Left lobe of liver (tissue), 2 donors: Measurements from ENCODE around the gene SDC1. TPM values are rescaled to one million over a fixed set of nuclear protein-coding genes. Genes with fewer than 3 reads are reported as not detected.

Experiments used
- ATAC-seq: fragments of 200-7000 bp; cut with Tn5 transposase; one replicate; pipeline ENCODE4 v1.9.1; 2020; ENCODE audit warnings: mild to moderate bottlenecking, moderate library complexity
- DNase-seq: peaks from one replicate; pipeline ENCODE4 v3.0.0-alpha.2; 2020; ENCODE audit warnings: low spot score
- total RNA-seq: library from RNA; stranded (reverse); gene quantifications from one replicate; pipeline ENCODE4 v1.2.1, GENCODE V29; 2021
- donor health status: DM: no; HTN: no; CAD: no; lungs with moderate emphysema.
- donor health status: DM: no; HTN: yes; CAD: no.

Gene SDC1
- total RNA-seq, 1 donor from 2014 or later, result 537 TPM

- DNase-seq, result peak; percentile 58
- peak; percentile 50 for ATAC-seq
These were observed 51.2 kb downstream of the SDC1 start for GRCh38 chr2:20173496-20174402.

GRCh38 chr2:20173064-20173463 lies 51.9 kb downstream of the SDC1 start:
- peak; percentile 50 for ATAC-seq

GRCh38 chr2:20172273-20173055 lies 52.5 kb downstream of the SDC1 start:
- peak; percentile 16 for ATAC-seq
- peak; percentile 47 for DNase-seq

More at GRCh38 chr2:20173064-20173463, 51.9 kb downstream of the SDC1 start:
- DNase-seq, result peak; percentile 66

GRCh38 chr2:20171445-20171977 lies 53.4 kb downstream of the SDC1 start:
- ATAC-seq (peak; percentile 75), DNase-seq (peak; percentile 80)

- ATAC-seq, result peak; percentile 1
These were observed 54.2 kb downstream of the SDC1 start for GRCh38 chr2:20170704-20171250.

GRCh38 chr2:20169796-20170703 lies 54.9 kb downstream of the SDC1 start:
- no peak for DNase-seq
- ATAC-seq, result no peak

More at GRCh38 chr2:20170704-20171250, 54.2 kb downstream of the SDC1 start:
- no peak for DNase-seq

GRCh38 chr2:20168727-20169696 lies 55.9 kb downstream of the SDC1 start:
- DNase-seq (no peak), ATAC-seq (no peak)

- no peak for DNase-seq
- no peak for ATAC-seq
These were observed 56.7 kb downstream of the SDC1 start for GRCh38 chr2:20168048-20168726.

GRCh38 chr2:20167356-20167755 lies 57.6 kb downstream of the SDC1 start:
- no peak for DNase-seq

GRCh38 chr2:20165677-20166509 lies 59.0 kb downstream of the SDC1 start:
- DNase-seq, result no peak

More at GRCh38 chr2:20167356-20167755, 57.6 kb downstream of the SDC1 start:
- no peak for ATAC-seq

GRCh38 chr2:20164734-20165478 lies 60.0 kb downstream of the SDC1 start:
- no peak for ATAC-seq
- no peak for DNase-seq

More at GRCh38 chr2:20165677-20166509, 59.0 kb downstream of the SDC1 start:
- ATAC-seq, result no peak

GRCh38 chr2:20164061-20164733 lies 60.7 kb downstream of the SDC1 start:
- ATAC-seq (peak; percentile 48), DNase-seq (no peak)

- no peak for ATAC-seq
- no peak for DNase-seq
These were observed 65.4 kb downstream of the SDC1 start for GRCh38 chr2:20159411-20160070.

GRCh38 chr2:20157193-20157891 lies 67.6 kb downstream of the SDC1 start:
- ATAC-seq (peak; percentile 92), DNase-seq (no peak)

- no peak for ATAC-seq
These were observed 68.1 kb downstream of the SDC1 start for GRCh38 chr2:20156836-20157192.

More at GRCh38 chr2:20156836-20157192, 68.1 kb downstream of the SDC1 start:
- no peak for DNase-seq
